ENCODE measurements around the gene ARRB1. TPM values are rescaled to one million over a fixed set of nuclear protein-coding genes. Genes with fewer than 3 reads are reported as not detected.

Gene ARRB1
- total and polyA plus RNA-seq, 9 of the 15 experiments (the other 6 are each of a cell fraction or from before 2014, with no cell fraction given), result 6.6 to 45.4 (median 28.5) TPM

DNA sequence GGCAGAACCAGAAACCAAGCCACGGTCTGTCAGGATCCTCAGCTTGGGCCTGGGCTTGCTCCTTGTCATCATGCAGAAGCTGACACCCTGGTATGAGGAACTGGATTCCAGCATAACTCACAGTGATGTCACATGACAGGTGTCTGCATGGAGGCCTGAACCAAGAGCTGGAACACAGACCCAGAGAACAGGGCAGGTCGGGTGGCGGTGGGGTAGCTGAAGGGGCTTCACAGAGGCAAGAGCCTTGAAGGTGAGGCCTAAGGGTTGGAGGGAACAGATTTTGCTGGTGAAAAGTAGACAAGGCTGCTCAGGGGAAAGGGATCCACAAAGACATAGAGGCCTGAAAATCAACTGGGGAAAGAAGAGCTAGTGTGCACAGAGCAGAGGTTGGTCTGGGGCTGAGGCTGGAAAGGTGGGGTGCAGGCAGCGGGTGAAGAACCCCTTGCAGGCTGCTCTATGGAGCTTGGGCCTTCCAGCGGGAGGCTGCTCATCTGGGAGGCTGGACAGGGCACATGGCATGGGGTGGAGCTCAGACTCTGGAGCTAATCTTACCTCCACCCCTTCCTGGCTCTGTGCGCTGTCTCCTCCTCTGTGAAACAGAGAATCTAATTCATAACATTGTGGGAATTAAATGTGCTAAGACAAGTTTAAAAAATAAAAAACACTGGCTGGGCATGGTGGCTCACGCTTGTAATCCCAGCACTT, 29.4 kb upstream of the ARRB1 start:
- no peaks in the 10 kb centered on the region for H3K9me3 ChIP-seq (replicated peaks; ENCODE audit: control insufficient read depth, insufficient read depth, low read depth, low read length)
- ATAC-seq (no peak), DNase-seq (ENCODE audit: extremely low read depth in 1 of 4, low spot score in 3 of 4) (no peak), FAIRE-seq (peak; percentile 15)
- peak overlapping the region in 1 of 2 experiments; percentile 75; a peak in 2 of 4 replicates for H3K9ac ChIP-seq (ENCODE audit: insufficient read depth in 1 of 2, low read depth in 2 of 2, low read length in 2 of 2)
- H3K27me3 ChIP-seq (ENCODE audit: control insufficient read depth in 2 of 2, insufficient read depth in 2 of 2, low read length in 2 of 2), result no peaks in the 10 kb centered on the region
- H3K27ac ChIP-seq (ENCODE audit: extremely low read depth, low read depth, low read length), result no peak overlapping the region
- BruUV-seq (replicated peaks), result no TSS peak
- peaks cover 12 to 21% of the 10 kb centered on the region in 2 experiments; a peak in 4 of 5 replicates for H3K4me1 ChIP-seq (replicated peaks in 1 of 2; ENCODE audit: control insufficient read depth in 2 of 2, insufficient read depth in 2 of 2, low read length in 2 of 2)
- POLR2A ChIA-PET, result interaction anchor here (0.6 to 3.2 kb wide), 8 partner anchors 9 to 1391 kb away, joined by 3 to 14 read pairs (median 4); no protein-coding TSS in a partner anchor
- H3K4me3 ChIP-seq, result no peak overlapping the region
- CTCF ChIA-PET (ENCODE audit: low intra/inter-chr PET ratio), result interaction anchor here (0.8 to 1.1 kb wide), 2 partner anchors 52 to 100 kb away, joined by 3 to 5 read pairs; no protein-coding TSS in a partner anchor
- no peaks in the 10 kb centered on the region for H3K79me2 ChIP-seq (ENCODE audit: control insufficient read depth, insufficient read depth, low read length)
- peak overlapping the region; percentile 77 for H2AFZ ChIP-seq (ENCODE audit: low read depth, low read length)
- H3K4me2 ChIP-seq (ENCODE audit: insufficient read depth, low read length), result no peak overlapping the region
- intact Hi-C loops (cut with micrococcal nuclease) (no loop called here), in situ Hi-C loops (cut with MboI) (loop anchor here (5.0 kb wide), 2 partner anchors 54 to 104 kb away; no protein-coding TSS in a partner anchor)
- no peaks in the 10 kb centered on the region for H3K36me3 ChIP-seq (ENCODE audit: control insufficient read depth, insufficient read depth, low read length)
- no peaks in the 10 kb centered on the region for H3K9me1 ChIP-seq (ENCODE audit: control insufficient read depth, insufficient read depth, low read length)
- no peaks in the 10 kb centered on the region for H4K20me1 ChIP-seq (replicated peaks; ENCODE audit: control insufficient read depth, insufficient read depth, low read length)
- 49% methylated on average over 6 of the region's 7 CpGs for WGBS (ENCODE audit: insufficient coverage, low coverage, missing lambda C conversion rate)
- TF ChIP-seq JUN (IDR thresholded peaks at IDR 0.05; ENCODE audit: borderline replicate concordance, low read depth, low read length) (no peak), JUN (CRISPR knock-in tag; IDR thresholded peaks at IDR 0.05; ENCODE audit: borderline replicate concordance) (no peak), CREB1 (IDR thresholded peaks at IDR 0.05) (no peak), CREB1 (CRISPR knock-in tag; IDR thresholded peaks at IDR 0.05) (0 out of 2 replicates have a peak, but pooled peaks have one; percentile 22), BMI1 (IDR thresholded peaks at IDR 0.05; ENCODE audit: low read length) (no peak), CBX2 (IDR thresholded peaks at IDR 0.05; ENCODE audit: insufficient read depth, low read length, poor library complexity, severe bottlenecking) (no peak), PHB (CRISPR knock-in tag; IDR thresholded peaks at IDR 0.05) (no peak), THRAP3 (IDR thresholded peaks at IDR 0.05; ENCODE audit: borderline replicate concordance) (no peak), SPI1 (IDR thresholded peaks at IDR 0.05; ENCODE audit: borderline replicate concordance, low read depth, low read length) (peak; percentile 80; the same call in 1 of the 2 replicates), POLR2B (IDR thresholded peaks at IDR 0.05; ENCODE audit: low read depth, partially characterized antibody) (no peak), RB1 (IDR thresholded peaks at IDR 0.05; ENCODE audit: low read depth) (0 out of 2 replicates have a peak, but pooled peaks have one; percentile 28), EHMT2 (IDR thresholded peaks at IDR 0.05) (no peak), ZNF140 (CRISPR knock-in tag; IDR thresholded peaks at IDR 0.05) (no peak), SIX5 (IDR thresholded peaks at IDR 0.05; ENCODE audit: borderline replicate concordance in 1 of 2, insufficient read depth in 1 of 2, low read depth in 1 of 2, low read length in 2 of 2) (no peak), TEAD2 (tag; IDR thresholded peaks at IDR 0.05) (peak; percentile 82), SAFB2 (IDR thresholded peaks at IDR 0.05; ENCODE audit: borderline replicate concordance, low read depth, low read length, severe bottlenecking) (no peak), ZNF395 (CRISPR knock-in tag; IDR thresholded peaks at IDR 0.05) (peak; percentile 68), TRIM24 (IDR thresholded peaks at IDR 0.05) (no peak), E2F5 (CRISPR knock-in tag; IDR thresholded peaks at IDR 0.05) (no peak)
- TF ChIP-seq, protein P1, sequence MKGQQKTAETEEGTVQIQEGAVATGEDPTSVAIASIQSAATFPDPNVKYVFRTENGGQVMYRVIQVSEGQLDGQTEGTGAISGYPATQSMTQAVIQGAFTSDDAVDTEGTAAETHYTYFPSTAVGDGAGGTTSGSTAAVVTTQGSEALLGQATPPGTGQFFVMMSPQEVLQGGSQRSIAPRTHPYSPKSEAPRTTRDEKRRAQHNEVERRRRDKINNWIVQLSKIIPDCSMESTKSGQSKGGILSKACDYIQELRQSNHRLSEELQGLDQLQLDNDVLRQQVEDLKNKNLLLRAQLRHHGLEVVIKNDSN (CRISPR knock-in tag; IDR thresholded peaks at IDR 0.05), result peak; percentile 62
